GM12801 (cell line): ENCODE results near the gene TGM2.

Experiments used
- CTCF ChIP-seq: IDR thresholded peaks from one replicate; pipeline ENCODE4 v1.5.1; 2011; ENCODE audit warnings: control low read depth; ENCODE audit not compliant: insufficient read length; ENCODE audit errors: extremely low read depth

Gene TGM2

GRCh38 chr20:38112261-38112929 lies 52.7 kb downstream of the TGM2 start:
- no peak for TF ChIP-seq CTCF

- no peak for TF ChIP-seq CTCF
These were observed 53.5 kb downstream of the TGM2 start for GRCh38 chr20:38111366-38112232.

- no peak for TF ChIP-seq CTCF
These were observed 54.4 kb downstream of the TGM2 start for GRCh38 chr20:38110525-38111178.

GRCh38 chr20:38109591-38110524 lies 55.2 kb downstream of the TGM2 start:
- no peak for TF ChIP-seq CTCF

GRCh38 chr20:38108986-38109541 lies 56.0 kb downstream of the TGM2 start:
- TF ChIP-seq CTCF: no peak

- no peak for TF ChIP-seq CTCF
These were observed 56.6 kb downstream of the TGM2 start for GRCh38 chr20:38108438-38108985.
